RWPE1 (cell line): ENCODE measurements around the gene GPATCH8.

Experiments
- CTCF ChIA-PET: fragments of 350-600 bp; sonication (Branson Sonifier 250); formaldehyde crosslinking; extraction: SDS; loops from one replicate; lab custom pipeline; 2021; lab: Yijun Ruan, JAX
- POLR2A ChIA-PET: fragments of 400-600 bp; formaldehyde crosslinking; extraction: SDS; loops from one replicate; lab custom pipeline; 2020; ENCODE audit warnings: antibody characterized with exemption; ENCODE audit not compliant: low non-redundant PET; lab: Yijun Ruan, JAX
- DNase-seq: peaks from one replicate; pipeline ENCODE4 v3.0.0; 2012; ENCODE audit warnings: low spot score
- H3K27ac ChIP-seq: fragments of 450-650 bp; 2 replicates; pipeline ENCODE4 v1.5.1; 2017
- CTCF ChIP-seq: fragments of 450-650 bp; conservative IDR thresholded peaks from 2 replicates; pipeline ENCODE4 v1.5.1; 2017; ENCODE audit warnings: low read depth, mild to moderate bottlenecking

Gene GPATCH8

GRCh38 chr17:44360144-44360533 is 143.1 kb downstream of the GPATCH8 start:
- H3K27ac ChIP-seq: no peak overlapping the region
- TF ChIP-seq CTCF: no peak
- DNase-seq: no peak
- POLR2A ChIA-PET: no interaction called here
- CTCF ChIA-PET: interaction anchor here (0.6 to 0.7 kb wide), 3 partner anchors 15 to 51 kb away, joined by 3 read pairs; partner anchors contain the start of gene GRN

GRCh38 chr17:44359458-44360143 is 143.6 kb downstream of the GPATCH8 start:
- no peak for TF ChIP-seq CTCF
- DNase-seq: no peak
- ChIA-PET POLR2A (no interaction called here), CTCF (interaction anchor here (0.6 to 0.7 kb wide), 3 partner anchors 15 to 50 kb away, joined by 3 read pairs; partner anchors contain the start of gene GRN)
- H3K27ac ChIP-seq: no peak overlapping the region

GRCh38 chr17:44359006-44359405 is 144.2 kb downstream of the GPATCH8 start:
- ChIA-PET POLR2A (no interaction called here), CTCF (interaction anchor here (0.7 kb wide), 1 partner anchor 632 kb away, joined by 4 read pairs; no protein-coding TSS in a partner anchor)

GRCh38 chr17:44358066-44358465 is 145.1 kb downstream of the GPATCH8 start:
- no peak overlapping the region for H3K27ac ChIP-seq
- CTCF ChIA-PET: no interaction called here
- no peak for DNase-seq
- no peak for TF ChIP-seq CTCF
- POLR2A ChIA-PET: interaction anchor here (0.5 kb wide), 1 partner anchor 156 kb away, joined by 3 read pairs; no protein-coding TSS in a partner anchor

More at GRCh38 chr17:44359006-44359405, 144.2 kb downstream of the GPATCH8 start:
- no peak for TF ChIP-seq CTCF
- DNase-seq: no peak
- H3K27ac ChIP-seq: no peak overlapping the region

GRCh38 chr17:44356241-44356640 is 147.0 kb downstream of the GPATCH8 start:
- H3K27ac ChIP-seq: no peak overlapping the region
- DNase-seq: no peak
- no peak for TF ChIP-seq CTCF
- ChIA-PET POLR2A (no interaction called here), CTCF (interaction anchor here (0.6 to 0.9 kb wide), 2 partner anchors 202 to 205 kb away, joined by 3 read pairs; no protein-coding TSS in a partner anchor)

- POLR2A ChIA-PET: no interaction called here
Observed at GRCh38 chr17:44355642-44356099, 147.5 kb downstream of the GPATCH8 start.

More at GRCh38 chr17:44355642-44356099, 147.5 kb downstream of the GPATCH8 start:
- DNase-seq: no peak
- no peak overlapping the region; the same call in 1 of the 2 replicates for H3K27ac ChIP-seq
- CTCF ChIA-PET: interaction anchor here (0.6 to 3.1 kb wide), 4 partner anchors 7 to 205 kb away, joined by 3 to 19 read pairs (median 4); partner anchors contain the start of gene FAM171A2
- no peak for TF ChIP-seq CTCF
